ENCODE results near the gene MED29.

DNA sequence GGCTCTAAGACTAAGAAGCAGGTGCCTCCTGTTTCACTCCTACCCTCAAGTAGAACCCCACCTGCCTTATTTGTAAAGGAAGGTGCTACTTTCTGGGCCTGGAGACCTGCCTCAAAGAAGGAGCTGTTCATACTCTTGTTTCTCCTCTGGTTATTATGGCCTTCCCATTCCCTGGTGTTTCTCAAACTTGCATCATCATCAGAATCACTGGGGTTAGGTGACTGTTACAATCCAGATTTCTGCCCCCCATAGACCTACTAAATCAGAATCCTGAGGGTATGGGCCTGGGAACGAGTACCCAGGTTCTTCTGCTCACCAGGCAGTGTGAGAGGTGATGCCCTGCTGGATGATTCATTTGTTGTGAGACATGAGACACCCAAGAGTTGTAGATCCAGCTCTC, 30.6 kb upstream of the MED29 start:
- TF ChIP-seq, protein P1, sequence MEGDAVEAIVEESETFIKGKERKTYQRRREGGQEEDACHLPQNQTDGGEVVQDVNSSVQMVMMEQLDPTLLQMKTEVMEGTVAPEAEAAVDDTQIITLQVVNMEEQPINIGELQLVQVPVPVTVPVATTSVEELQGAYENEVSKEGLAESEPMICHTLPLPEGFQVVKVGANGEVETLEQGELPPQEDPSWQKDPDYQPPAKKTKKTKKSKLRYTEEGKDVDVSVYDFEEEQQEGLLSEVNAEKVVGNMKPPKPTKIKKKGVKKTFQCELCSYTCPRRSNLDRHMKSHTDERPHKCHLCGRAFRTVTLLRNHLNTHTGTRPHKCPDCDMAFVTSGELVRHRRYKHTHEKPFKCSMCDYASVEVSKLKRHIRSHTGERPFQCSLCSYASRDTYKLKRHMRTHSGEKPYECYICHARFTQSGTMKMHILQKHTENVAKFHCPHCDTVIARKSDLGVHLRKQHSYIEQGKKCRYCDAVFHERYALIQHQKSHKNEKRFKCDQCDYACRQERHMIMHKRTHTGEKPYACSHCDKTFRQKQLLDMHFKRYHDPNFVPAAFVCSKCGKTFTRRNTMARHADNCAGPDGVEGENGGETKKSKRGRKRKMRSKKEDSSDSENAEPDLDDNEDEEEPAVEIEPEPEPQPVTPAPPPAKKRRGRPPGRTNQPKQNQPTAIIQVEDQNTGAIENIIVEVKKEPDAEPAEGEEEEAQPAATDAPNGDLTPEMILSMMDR (IDR thresholded peaks at IDR 0.05): no peak
- TF ChIP-seq POLR2A (IDR thresholded peaks at IDR 0.05): no peak

Data from adrenal gland (tissue), 5 donors.